Natural killer cell (primary cell): Measurements from ENCODE around the gene SH3GL3. TPM values are rescaled to one million over a fixed set of nuclear protein-coding genes. Genes with fewer than 3 reads are reported as not detected.

ENCODE experiments used
- ATAC-seq, 3 donors: fragments of 150-1000 bp in 2 of 3; fragments of 200-7000 bp in 1 of 3; cut with Tn5 transposase; 1 replicate in 1 of 3; 2 replicates in 2 of 3; pipeline ENCODE4 v1.10.0; 2021; ENCODE audit warnings: mild to moderate bottlenecking in 2 of 3, moderate library complexity in 2 of 3
- DNase-seq, 2 donors: peaks; one replicate each; pipeline versions ENCODE4 v3.0.0 to v3.0.0-alpha.2; 2013 to 2021; ENCODE audit warnings: mixed read lengths in 1 of 2
- H3K27ac ChIP-seq: one replicate; pipeline ENCODE4 v1.5.1; 2013; ENCODE audit warnings: mild to moderate bottlenecking, low read length
- H3K27me3 ChIP-seq: one replicate; pipeline ENCODE4 v1.6.1; 2013; ENCODE audit warnings: low read length; ENCODE audit not compliant: control insufficient read depth, insufficient read depth
- H3K36me3 ChIP-seq: one replicate; pipeline ENCODE4 v1.6.1; 2013; ENCODE audit warnings: low read length; ENCODE audit not compliant: control insufficient read depth, insufficient read depth
- H3K4me1 ChIP-seq: one replicate; pipeline ENCODE4 v1.6.1; 2013; ENCODE audit warnings: low read length; ENCODE audit not compliant: control insufficient read depth, insufficient read depth
- H3K4me3 ChIP-seq: one replicate; pipeline ENCODE4 v1.5.1; 2013; ENCODE audit warnings: low read length
- H3K9me3 ChIP-seq: one replicate; pipeline ENCODE4 v1.6.1; 2013; ENCODE audit warnings: low read length; ENCODE audit not compliant: control insufficient read depth, insufficient read depth
- H3K27ac Mint-ChIP-seq, 2 donors: one replicate each; pipeline ENCODE4 v1.8.0; 2022; ENCODE audit warnings: mild to moderate bottlenecking in 2 of 2, mixed read lengths in 2 of 2, moderate library complexity in 1 of 2
- H3K27me3 Mint-ChIP-seq, 2 donors: one replicate each; pipeline ENCODE4 v1.8.0; 2022; ENCODE audit warnings: low read depth in 2 of 2, mixed read lengths in 2 of 2
- H3K36me3 Mint-ChIP-seq: one replicate; pipeline ENCODE4 v1.8.0; 2022; ENCODE audit warnings: mixed read lengths
- H3K4me1 Mint-ChIP-seq, 2 donors: one replicate each; pipeline ENCODE4 v1.8.0; 2022; ENCODE audit warnings: mixed read lengths in 2 of 2
- H3K4me3 Mint-ChIP-seq: one replicate; pipeline ENCODE4 v1.8.0; 2022; ENCODE audit warnings: mild to moderate bottlenecking, moderate library complexity, mixed read lengths
- H3K9me3 Mint-ChIP-seq, 2 donors: one replicate each; pipeline ENCODE4 v1.8.0; 2022; ENCODE audit warnings: mixed read lengths in 2 of 2
- CTCF ChIP-seq: fragments of 200-600 bp; IDR thresholded peaks from one replicate; pipeline ENCODE4 v1.8.0; 2022; ENCODE audit warnings: antibody characterized with exemption
- WGBS: methylation state at CpG from one replicate; pipeline ENCODE4 v1.1.7; 2013; ENCODE audit warnings: missing lambda C conversion rate; ENCODE audit not compliant: insufficient coverage; 5-methylcytosine and 5-hydroxymethylcytosine counted together
- intact Hi-C: fragments of 100-400 bp; cut with micrococcal nuclease; formaldehyde crosslinking; loops from one replicate; pipeline ENCODE4 v1.14.2; 2022
- total RNA-seq, 4 donors: library from RNA; stranded (reverse); fragments of 120-200 nt in 1 of 4; gene quantifications; one replicate each; pipeline versions ENCODE4 v1.2.3 to v1.2.4, GENCODE V29; 2013 to 2022

The SH3GL3 gene
- total RNA-seq, 3 donors from 2014 or later (not counting 1 experiment from before 2014, with no cell fraction given), result not detected

GRCh38 chr15:83449937-83450506 is 2.9 kb downstream of the SH3GL3 start:
- intact Hi-C loops, result no loop called here

GRCh38 chr15:83457149-83457548 is 10.0 kb downstream of the SH3GL3 start:
- WGBS, result no CpG with 5 or more reads among the region's 1 CpG
- H3K4me1 ChIP-seq, result no peaks in the 10 kb centered on the region
- no peaks in the 10 kb centered on the region for H3K4me1 Mint-ChIP-seq

More at GRCh38 chr15:83449937-83450506, 2.9 kb downstream of the SH3GL3 start:
- Mint-ChIP-seq H3K4me1 (peaks cover 5 to 11% of the 10 kb centered on the region in 2 donors), H3K36me3 (no peaks in the 10 kb centered on the region), H3K27ac (no peak overlapping the region), H3K4me3 (no peak overlapping the region), H3K27me3 (peaks cover 33 to 46% of the 10 kb centered on the region in 2 donors), H3K9me3 (no peaks in the 10 kb centered on the region)
- 64% methylated on average over 3 of the region's 3 CpGs for WGBS
- Histone ChIP-seq H3K27ac (no peak overlapping the region), H3K27me3 (peaks cover 3% of the 10 kb centered on the region), H3K9me3 (no peaks in the 10 kb centered on the region), H3K4me1 (peaks cover 16% of the 10 kb centered on the region), H3K4me3 (no peak overlapping the region), H3K36me3 (no peaks in the 10 kb centered on the region)
- DNase-seq (no peak), ATAC-seq (no peak)
- TF ChIP-seq CTCF, result no peak

GRCh38 chr15:83458381-83458780 is 11.2 kb downstream of the SH3GL3 start:
- no peaks in the 10 kb centered on the region for H3K9me3 Mint-ChIP-seq

More at GRCh38 chr15:83457149-83457548, 10.0 kb downstream of the SH3GL3 start:
- no peak for DNase-seq
- no peak overlapping the region for H3K4me3 Mint-ChIP-seq
- no peak for TF ChIP-seq CTCF
- H3K27ac ChIP-seq, result no peak overlapping the region
- no peaks in the 10 kb centered on the region for H3K36me3 Mint-ChIP-seq
- H3K27me3 ChIP-seq, result no peaks in the 10 kb centered on the region
- H3K9me3 ChIP-seq, result no peaks in the 10 kb centered on the region
- no peak overlapping the region for H3K4me3 ChIP-seq
- no peaks in the 10 kb centered on the region for H3K9me3 Mint-ChIP-seq
- no peak for ATAC-seq
- intact Hi-C loops, result no loop called here
- no peak overlapping the region for H3K27ac Mint-ChIP-seq
- H3K36me3 ChIP-seq, result no peaks in the 10 kb centered on the region
- peaks cover 7 to 23% of the 10 kb centered on the region in 2 donors for H3K27me3 Mint-ChIP-seq

More at GRCh38 chr15:83458381-83458780, 11.2 kb downstream of the SH3GL3 start:
- peaks cover 7 to 23% of the 10 kb centered on the region in 2 donors for H3K27me3 Mint-ChIP-seq
- H3K4me1 Mint-ChIP-seq, result no peaks in the 10 kb centered on the region
- ATAC-seq (no peak), DNase-seq (no peak)
- Histone ChIP-seq H3K36me3 (no peaks in the 10 kb centered on the region), H3K9me3 (no peaks in the 10 kb centered on the region), H3K27ac (no peak overlapping the region), H3K27me3 (no peaks in the 10 kb centered on the region), H3K4me3 (no peak overlapping the region), H3K4me1 (no peaks in the 10 kb centered on the region)
- TF ChIP-seq CTCF, result no peak
- H3K27ac Mint-ChIP-seq, result no peak overlapping the region
- no peak overlapping the region for H3K4me3 Mint-ChIP-seq
- WGBS, result 78% methylated on average over 3 of the region's 3 CpGs
- H3K36me3 Mint-ChIP-seq, result no peaks in the 10 kb centered on the region
- intact Hi-C loops, result no loop called here
